Effector CD4-positive, alpha-beta T cell (primary cell): ENCODE results near the gene NOL4.

Experiments used
- DNase-seq: peaks from one replicate; pipeline ENCODE4 v3.0.0-alpha.2; 2020

The NOL4 gene

DNA sequence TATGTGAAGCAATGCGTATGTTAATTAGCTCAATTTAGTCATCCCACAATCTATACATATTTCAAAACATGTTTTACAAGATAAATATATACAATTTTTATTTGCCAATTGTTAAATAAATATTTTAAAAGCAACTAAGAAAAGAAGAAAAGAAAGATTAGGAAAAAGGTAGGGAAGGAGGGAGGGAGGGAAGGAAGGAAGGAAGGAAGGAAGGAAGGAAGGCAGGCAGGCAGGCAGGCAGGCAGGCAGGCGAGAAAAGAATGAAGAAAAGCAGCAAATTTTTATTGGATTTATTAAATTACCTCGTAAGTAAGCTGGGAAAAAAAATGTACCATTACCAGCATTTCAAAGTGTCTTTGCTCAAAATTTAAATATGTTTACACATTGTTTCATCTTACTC is 30.5 kb downstream of the NOL4 start:
- DNase-seq = no peak

- no peak for DNase-seq
Measured at GRCh38 chr18:34189656-34190435, 34.9 kb downstream of the NOL4 start.
